ENCODE measurements around the gene EFCAB8.

The EFCAB8 gene

DNA sequence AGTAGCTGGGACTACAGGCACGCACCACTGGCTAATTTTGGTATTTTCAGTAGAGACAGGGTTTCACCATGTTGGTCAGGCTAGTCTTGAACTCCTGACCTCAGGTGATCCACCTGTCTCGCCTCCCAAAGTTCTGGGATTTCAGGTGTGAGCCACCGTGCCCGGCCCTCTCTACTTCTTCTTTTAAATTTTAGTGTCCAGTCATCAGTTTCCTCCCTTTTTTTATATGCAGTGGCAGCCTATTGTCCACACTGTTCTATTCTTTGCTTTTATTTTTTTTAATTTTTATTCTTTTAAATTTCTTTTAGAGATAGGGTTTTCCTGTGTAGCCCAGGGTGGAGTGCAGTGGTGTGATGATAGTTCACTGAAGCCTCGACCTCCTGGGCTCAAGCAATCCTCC is 12.3 kb downstream of the EFCAB8 start:
- intact Hi-C loops (cut with DNase I; ENCODE audit: low total_unique reads), result no loop called here
- Histone ChIP-seq H3K36me3 (peaks cover 0 to 1% (median 0%) of the 10 kb centered on the region in 3 donors), H3K4me3 (no peak overlapping the region), H3K9me3 (no peaks in the 10 kb centered on the region), H3K27me3 (no peaks in the 10 kb centered on the region), H3K4me1 (no peaks in the 10 kb centered on the region), H3K27ac (no peak overlapping the region)
- TF ChIP-seq, protein P1, sequence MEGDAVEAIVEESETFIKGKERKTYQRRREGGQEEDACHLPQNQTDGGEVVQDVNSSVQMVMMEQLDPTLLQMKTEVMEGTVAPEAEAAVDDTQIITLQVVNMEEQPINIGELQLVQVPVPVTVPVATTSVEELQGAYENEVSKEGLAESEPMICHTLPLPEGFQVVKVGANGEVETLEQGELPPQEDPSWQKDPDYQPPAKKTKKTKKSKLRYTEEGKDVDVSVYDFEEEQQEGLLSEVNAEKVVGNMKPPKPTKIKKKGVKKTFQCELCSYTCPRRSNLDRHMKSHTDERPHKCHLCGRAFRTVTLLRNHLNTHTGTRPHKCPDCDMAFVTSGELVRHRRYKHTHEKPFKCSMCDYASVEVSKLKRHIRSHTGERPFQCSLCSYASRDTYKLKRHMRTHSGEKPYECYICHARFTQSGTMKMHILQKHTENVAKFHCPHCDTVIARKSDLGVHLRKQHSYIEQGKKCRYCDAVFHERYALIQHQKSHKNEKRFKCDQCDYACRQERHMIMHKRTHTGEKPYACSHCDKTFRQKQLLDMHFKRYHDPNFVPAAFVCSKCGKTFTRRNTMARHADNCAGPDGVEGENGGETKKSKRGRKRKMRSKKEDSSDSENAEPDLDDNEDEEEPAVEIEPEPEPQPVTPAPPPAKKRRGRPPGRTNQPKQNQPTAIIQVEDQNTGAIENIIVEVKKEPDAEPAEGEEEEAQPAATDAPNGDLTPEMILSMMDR (IDR thresholded peaks at IDR 0.05), result no peak
- no peak for DNase-seq

DNA sequence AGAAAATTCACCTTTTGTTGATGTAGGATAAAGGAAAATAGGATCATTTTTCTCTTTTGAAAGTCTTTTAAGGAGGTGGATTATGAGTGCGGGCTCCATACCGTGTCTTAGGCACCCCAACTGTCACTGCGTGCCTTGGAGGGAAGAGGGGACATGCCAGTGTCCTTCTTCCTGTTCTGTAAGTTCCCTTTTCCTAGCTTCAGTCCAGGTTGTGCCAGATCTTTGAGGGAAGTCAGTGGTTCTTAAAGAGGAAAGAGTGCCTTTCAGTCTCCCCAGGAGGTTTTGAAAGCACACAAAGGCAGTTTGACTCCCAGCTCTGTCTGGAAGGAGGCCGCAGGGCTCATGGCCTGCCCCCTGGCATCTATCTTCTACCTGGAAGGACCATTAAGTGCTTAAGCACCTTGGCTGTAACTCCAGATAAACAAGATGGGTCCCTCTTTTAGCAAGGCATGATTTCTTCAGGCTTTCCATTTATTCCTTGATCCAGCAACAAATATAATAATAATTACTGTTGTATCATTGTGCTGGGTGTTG is 13.0 kb downstream of the EFCAB8 start:
- no peaks in the 10 kb centered on the region for H3K9me3 ChIP-seq
- H3K27me3 ChIP-seq, result no peaks in the 10 kb centered on the region
- TF ChIP-seq, protein P1 (IDR thresholded peaks at IDR 0.05), result no peak
- no peak overlapping the region for H3K27ac ChIP-seq
- no peak overlapping the region for H3K4me3 ChIP-seq
- no peak for DNase-seq
- peaks cover 0 to 4% (median 0%) of the 10 kb centered on the region in 3 donors for H3K36me3 ChIP-seq
- H3K4me1 ChIP-seq, result no peaks in the 10 kb centered on the region
- intact Hi-C loops (cut with DNase I; ENCODE audit: low total_unique reads), result no loop called here

- Histone ChIP-seq H3K27me3 (no peaks in the 10 kb centered on the region), H3K4me1 (no peaks in the 10 kb centered on the region), H3K4me3 (no peak overlapping the region), H3K36me3 (peaks cover 0 to 4% (median 0%) of the 10 kb centered on the region in 3 donors), H3K27ac (no peak overlapping the region), H3K9me3 (no peaks in the 10 kb centered on the region)
- DNase-seq, result no peak
- TF ChIP-seq, protein P1 (IDR thresholded peaks at IDR 0.05), result no peak
- intact Hi-C loops (cut with DNase I; ENCODE audit: low total_unique reads), result no loop called here
Observed at GRCh38 chr20:32872266-32872665, 13.5 kb downstream of the EFCAB8 start.

DNA sequence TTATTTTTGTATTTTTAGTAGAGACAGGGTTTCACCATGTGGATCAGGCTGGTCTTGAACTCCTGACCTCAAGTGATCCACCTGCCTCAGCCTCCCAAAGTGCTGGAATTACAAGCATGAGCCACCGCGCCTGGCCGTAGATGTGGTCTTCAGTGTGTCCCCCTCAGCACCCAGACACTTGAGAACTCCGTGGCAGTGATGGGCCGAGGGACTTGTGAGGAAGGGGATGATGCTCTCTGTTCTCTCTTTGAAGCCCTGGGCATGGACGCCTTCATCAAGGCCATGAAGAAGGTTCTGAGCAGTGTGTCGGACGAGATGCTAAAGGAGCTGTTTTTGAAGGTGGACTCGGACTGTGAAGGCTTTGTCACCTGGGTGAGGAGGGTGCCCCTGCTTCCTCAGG is 16.9 kb downstream of the EFCAB8 start:
- intact Hi-C loops (cut with DNase I; ENCODE audit: low total_unique reads), result no loop called here
- TF ChIP-seq, protein P1 (IDR thresholded peaks at IDR 0.05), result no peak
- Histone ChIP-seq H3K4me1 (no peaks in the 10 kb centered on the region), H3K27ac (no peak overlapping the region), H3K36me3 (peaks cover 0 to 4% (median 0%) of the 10 kb centered on the region in 3 donors), H3K27me3 (no peaks in the 10 kb centered on the region), H3K4me3 (no peak overlapping the region), H3K9me3 (no peaks in the 10 kb centered on the region)
- no peak for DNase-seq

GRCh38 chr20:32877507-32877906 is 18.8 kb downstream of the EFCAB8 start:
- TF ChIP-seq, protein P1 (IDR thresholded peaks at IDR 0.05), result no peak
- no peaks in the 10 kb centered on the region for H3K4me1 ChIP-seq
- no peak overlapping the region for H3K27ac ChIP-seq
- intact Hi-C loops (cut with DNase I; ENCODE audit: low total_unique reads), result no loop called here
- H3K9me3 ChIP-seq, result no peaks in the 10 kb centered on the region
- no peak overlapping the region for H3K4me3 ChIP-seq
- H3K36me3 ChIP-seq, result peaks cover 0 to 4% (median 0%) of the 10 kb centered on the region in 3 donors
- DNase-seq, result no peak
- H3K27me3 ChIP-seq, result no peaks in the 10 kb centered on the region

DNA sequence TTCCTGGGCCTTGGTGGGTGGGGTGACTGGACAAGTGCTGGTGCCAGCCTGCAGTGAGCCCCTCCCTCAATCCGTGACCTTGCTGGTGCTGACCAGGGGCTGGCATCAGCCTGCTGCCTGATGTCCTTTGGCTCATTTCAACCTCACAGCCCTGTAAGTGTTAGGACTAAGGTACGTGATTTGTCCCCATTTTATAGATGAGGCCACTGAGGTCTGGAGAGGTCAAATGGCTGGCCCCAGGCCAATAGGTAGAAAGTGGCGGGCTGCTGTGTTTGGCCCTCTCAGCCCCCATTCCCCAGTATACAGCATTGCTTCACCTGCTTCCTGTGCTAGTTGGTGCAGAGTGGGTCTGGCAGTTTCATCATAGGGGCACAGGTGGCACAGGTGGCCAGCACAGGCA is 20.1 kb downstream of the EFCAB8 start:
- H3K4me1 ChIP-seq, result no peaks in the 10 kb centered on the region

More for the DNA sequence above, 20.1 kb downstream of the EFCAB8 start:
- Histone ChIP-seq H3K4me3 (no peak overlapping the region), H3K36me3 (peaks cover 0 to 4% (median 0%) of the 10 kb centered on the region in 3 donors), H3K9me3 (no peaks in the 10 kb centered on the region), H3K27ac (no peak overlapping the region), H3K27me3 (no peaks in the 10 kb centered on the region)
- TF ChIP-seq, protein P1 (IDR thresholded peaks at IDR 0.05), result no peak
- DNase-seq, result no peak
- intact Hi-C loops (cut with DNase I; ENCODE audit: low total_unique reads), result no loop called here
